HepG2 (cell line): ENCODE data around the gene CHIC2. TPM values are rescaled to one million over a fixed set of nuclear protein-coding genes. Genes with fewer than 3 reads are reported as not detected.

ENCODE experiments used
- ARID2 ChIP-seq: sonication (generic); formaldehyde crosslinking; IDR thresholded peaks from 2 replicates; pipeline ENCODE4 v1.8.1; 2022; ENCODE audit warnings: mild to moderate bottlenecking, missing genetic modification reagents, borderline replicate concordance
- ATF1 ChIP-seq: IDR thresholded peaks from 2 replicates; pipeline ENCODE4 v1.6.1; 2016; ENCODE audit warnings: mild to moderate bottlenecking, control low read depth
- ATF7 ChIP-seq, 2 experiments: fragments of 450-650 bp in 1 of 2; sonication (generic) in 1 of 2; formaldehyde crosslinking in 1 of 2; IDR thresholded peaks; 2 replicates each; pipeline versions ENCODE4 v1.4.0 to v1.6.1; 2016 to 2020; ENCODE audit warnings: antibody characterized with exemption in 1 of 2, mild to moderate bottlenecking in 1 of 2, missing genetic modification reagents in 1 of 2
- BHLHE40 ChIP-seq: IDR thresholded peaks from 2 replicates; pipeline ENCODE4 v1.6.1; 2011; ENCODE audit warnings: low read length, improper control_type of control experiment
- CBX5 ChIP-seq: sonication (generic); formaldehyde crosslinking; IDR thresholded peaks from 2 replicates; pipeline ENCODE4 v1.4.0; 2020; ENCODE audit warnings: missing genetic modification reagents, borderline replicate concordance
- DMAP1 ChIP-seq: IDR thresholded peaks from 2 replicates; pipeline ENCODE4 v1.6.1; 2016
- HNRNPL ChIP-seq: fragments of 200-400 bp; formaldehyde crosslinking; IDR thresholded peaks from 2 replicates; pipeline ENCODE4 v1.6.1; 2017; ENCODE audit warnings: mild to moderate bottlenecking, low read depth, low read length
- HOXA5 ChIP-seq: sonication (generic); formaldehyde crosslinking; IDR thresholded peaks from 2 replicates; pipeline ENCODE4 v1.4.0; 2020; ENCODE audit warnings: missing genetic modification reagents
- NFATC3 ChIP-seq: sonication (generic); formaldehyde crosslinking; IDR thresholded peaks from 2 replicates; pipeline ENCODE4 v1.5.1; 2020; ENCODE audit warnings: mild to moderate bottlenecking, missing genetic modification reagents
- TBX2 ChIP-seq: sonication (generic); formaldehyde crosslinking; IDR thresholded peaks from 2 replicates; pipeline ENCODE4 v1.5.0; 2020; ENCODE audit warnings: missing genetic modification reagents, mild to moderate bottlenecking, borderline replicate concordance
- ZBTB20 ChIP-seq: sonication (generic); formaldehyde crosslinking; IDR thresholded peaks from 2 replicates; pipeline ENCODE4 v1.8.1; 2023; ENCODE audit warnings: missing genetic modification reagents, low read depth, mild to moderate bottlenecking, borderline replicate concordance
- ZBTB38 ChIP-seq: sonication (generic); formaldehyde crosslinking; IDR thresholded peaks from 2 replicates; pipeline ENCODE4 v1.5.1; 2020; ENCODE audit warnings: mild to moderate bottlenecking, missing genetic modification reagents
- ZNF224 ChIP-seq: sonication (generic); formaldehyde crosslinking; IDR thresholded peaks from 2 replicates; pipeline ENCODE4 v1.5.0; 2020; ENCODE audit warnings: mild to moderate bottlenecking, missing genetic modification reagents
- ZNF383 ChIP-seq: sonication (generic); formaldehyde crosslinking; IDR thresholded peaks from 2 replicates; pipeline ENCODE4 v1.4.0; 2020; ENCODE audit warnings: missing genetic modification reagents, mild to moderate bottlenecking, borderline replicate concordance
- ZNF44 ChIP-seq: sonication (generic); formaldehyde crosslinking; IDR thresholded peaks from 2 replicates; pipeline ENCODE4 v1.5.1; 2020; ENCODE audit warnings: mild to moderate bottlenecking, missing genetic modification reagents
- ZNF562 ChIP-seq: sonication (generic); formaldehyde crosslinking; IDR thresholded peaks from 2 replicates; pipeline ENCODE4 v1.8.0; 2022; ENCODE audit warnings: missing genetic modification reagents, borderline replicate concordance
- ZNF567 ChIP-seq: sonication (generic); formaldehyde crosslinking; IDR thresholded peaks from 2 replicates; pipeline ENCODE4 v1.8.1; 2023; ENCODE audit warnings: mild to moderate bottlenecking, missing genetic modification reagents, borderline replicate concordance
- ZSCAN25 ChIP-seq: sonication (generic); formaldehyde crosslinking; IDR thresholded peaks from 2 replicates; pipeline ENCODE4 v1.8.0; 2022; ENCODE audit warnings: mild to moderate bottlenecking, missing genetic modification reagents
- polyA plus RNA-seq, 8 experiments: library from polyadenylated mRNA; depleted of rRNA in 3 of 8; stranded (reverse) in 7 of 8; unstranded in 1 of 8; fragments of >200 nt; fragmentation: Illumina TruSeq in 4 of 8; extraction: Trizol in 4 of 8; gene quantifications; 2 replicates each; pipeline versions ENCODE4 v1.2.1 to v1.2.3, GENCODE V29; 2011 to 2016; ENCODE audit warnings: low read depth in 4 of 8, missing spikeins in 1 of 8, mixed read lengths in 1 of 8; ENCODE audit not compliant: insufficient read depth in 1 of 8
- total RNA-seq, 5 experiments: library from RNA; depleted of rRNA; stranded (reverse); fragments of >200 nt; fragmentation: Illumina TruSeq; extraction: Trizol; gene quantifications; 2 replicates each; pipeline ENCODE4 v1.2.3, GENCODE V29; 2016; ENCODE audit warnings: low read depth in 1 of 5
- TF ChIP-seq, protein P1 (sequence below): sonication (generic); formaldehyde crosslinking; IDR thresholded peaks from 2 replicates; pipeline ENCODE4 v1.4.0; 2020; ENCODE audit warnings: missing genetic modification reagents, borderline replicate concordance
- TF ChIP-seq, protein P2 (sequence below): sonication (generic); formaldehyde crosslinking; IDR thresholded peaks from 2 replicates; pipeline ENCODE4 v1.4.0; 2020; ENCODE audit warnings: missing genetic modification reagents
- TF ChIP-seq, protein P3 (sequence below): sonication (generic); formaldehyde crosslinking; conservative IDR thresholded peaks from 2 replicates; pipeline ENCODE4 v1.4.0; 2020; ENCODE audit warnings: missing genetic modification reagents
- TF ChIP-seq, protein P4 (sequence below): sonication (generic); formaldehyde crosslinking; IDR thresholded peaks from 2 replicates; pipeline ENCODE4 v1.5.1; 2020; ENCODE audit warnings: missing genetic modification reagents, mild to moderate bottlenecking, borderline replicate concordance

Gene CHIC2
- total and polyA plus RNA-seq, 2 of the 13 experiments (the other 11 are each of a cell fraction or from before 2014, with no cell fraction given): 10.0 to 17.2 TPM

DNA sequence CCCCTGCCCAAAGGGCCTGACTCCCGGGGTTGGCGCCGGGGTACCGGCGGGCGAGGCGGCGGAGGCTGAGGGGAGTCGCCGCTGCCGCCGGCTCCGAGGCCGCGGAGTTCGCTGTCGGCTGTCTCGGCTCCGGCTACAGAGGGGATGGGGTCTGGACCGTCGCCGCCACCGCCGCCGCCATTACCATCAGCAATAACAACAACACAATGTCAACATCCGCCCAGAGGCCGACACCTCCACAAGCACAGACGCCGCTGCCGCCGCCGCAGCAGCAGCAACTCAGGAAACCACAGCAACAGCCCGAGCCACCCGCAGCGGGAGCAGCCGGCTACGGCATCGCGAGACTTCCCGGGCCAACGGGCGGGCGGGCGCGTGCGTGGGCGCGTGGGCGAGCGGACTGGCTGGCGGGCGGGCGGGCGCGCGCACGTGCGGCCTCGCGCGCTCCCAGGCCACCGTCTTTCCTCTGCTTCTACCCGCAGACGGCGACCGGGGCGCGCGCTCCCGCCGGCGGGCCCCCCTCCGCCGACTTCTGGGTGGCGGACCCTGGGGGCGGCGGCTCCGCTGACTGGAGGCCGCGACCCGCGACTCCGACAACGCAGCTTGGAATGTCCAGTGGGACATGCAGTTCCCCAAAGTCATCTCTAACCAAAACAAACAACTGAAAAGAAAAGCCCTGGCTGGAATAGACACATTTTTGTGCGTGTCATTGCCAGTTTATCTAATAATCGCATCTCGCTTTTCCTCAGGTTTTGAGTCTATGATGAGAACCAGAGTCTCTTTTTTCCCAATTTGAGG, at the start of gene CHIC2 (continued):
- TF ChIP-seq, protein P1, sequence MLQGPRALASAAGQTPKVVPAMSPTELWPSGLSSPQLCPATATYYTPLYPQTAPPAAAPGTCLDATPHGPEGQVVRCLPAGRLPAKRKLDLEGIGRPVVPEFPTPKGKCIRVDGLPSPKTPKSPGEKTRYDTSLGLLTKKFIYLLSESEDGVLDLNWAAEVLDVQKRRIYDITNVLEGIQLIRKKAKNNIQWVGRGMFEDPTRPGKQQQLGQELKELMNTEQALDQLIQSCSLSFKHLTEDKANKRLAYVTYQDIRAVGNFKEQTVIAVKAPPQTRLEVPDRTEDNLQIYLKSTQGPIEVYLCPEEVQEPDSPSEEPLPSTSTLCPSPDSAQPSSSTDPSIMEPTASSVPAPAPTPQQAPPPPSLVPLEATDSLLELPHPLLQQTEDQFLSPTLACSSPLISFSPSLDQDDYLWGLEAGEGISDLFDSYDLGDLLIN (CRISPR knock-in tag): no peak
- no peak for TF ChIP-seq ATF1 (CRISPR knock-in tag)
- peak; percentile 76 for TF ChIP-seq ARID2 (CRISPR knock-in tag)
- TF ChIP-seq, protein P2, sequence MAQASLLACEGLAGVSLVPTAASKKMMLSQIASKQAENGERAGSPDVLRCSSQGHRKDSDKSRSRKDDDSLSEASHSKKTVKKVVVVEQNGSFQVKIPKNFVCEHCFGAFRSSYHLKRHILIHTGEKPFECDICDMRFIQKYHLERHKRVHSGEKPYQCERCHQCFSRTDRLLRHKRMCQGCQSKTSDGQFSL (CRISPR knock-in tag): no peak
- no peak for TF ChIP-seq ZSCAN25 (CRISPR knock-in tag)
- TF ChIP-seq HNRNPL: 0 out of 2 replicates have a peak, but pooled peaks have one; percentile 7
- peak; percentile 59; the same call in 1 of the 2 replicates for TF ChIP-seq HOXA5 (CRISPR knock-in tag)
- TF ChIP-seq, protein P3, sequence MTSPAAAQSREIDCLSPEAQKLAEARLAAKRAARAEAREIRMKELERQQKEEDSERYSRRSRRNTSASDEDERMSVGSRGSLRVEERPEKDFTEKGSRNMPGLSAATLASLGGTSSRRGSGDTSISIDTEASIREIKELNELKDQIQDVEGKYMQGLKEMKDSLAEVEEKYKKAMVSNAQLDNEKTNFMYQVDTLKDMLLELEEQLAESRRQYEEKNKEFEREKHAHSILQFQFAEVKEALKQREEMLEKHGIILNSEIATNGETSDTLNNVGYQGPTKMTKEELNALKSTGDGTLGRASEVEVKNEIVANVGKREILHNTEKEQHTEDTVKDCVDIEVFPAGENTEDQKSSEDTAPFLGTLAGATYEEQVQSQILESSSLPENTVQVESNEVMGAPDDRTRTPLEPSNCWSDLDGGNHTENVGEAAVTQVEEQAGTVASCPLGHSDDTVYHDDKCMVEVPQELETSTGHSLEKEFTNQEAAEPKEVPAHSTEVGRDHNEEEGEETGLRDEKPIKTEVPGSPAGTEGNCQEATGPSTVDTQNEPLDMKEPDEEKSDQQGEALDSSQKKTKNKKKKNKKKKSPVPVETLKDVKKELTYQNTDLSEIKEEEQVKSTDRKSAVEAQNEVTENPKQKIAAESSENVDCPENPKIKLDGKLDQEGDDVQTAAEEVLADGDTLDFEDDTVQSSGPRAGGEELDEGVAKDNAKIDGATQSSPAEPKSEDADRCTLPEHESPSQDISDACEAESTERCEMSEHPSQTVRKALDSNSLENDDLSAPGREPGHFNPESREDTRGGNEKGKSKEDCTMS (CRISPR knock-in tag): no peak
- TF ChIP-seq ATF7 (IDR thresholded peaks at IDR 0.05): no peak
- no peak for TF ChIP-seq ATF7 (CRISPR knock-in tag; IDR thresholded peaks at IDR 0.05)
- no peak for TF ChIP-seq NFATC3
- no peak for TF ChIP-seq ZBTB20 (CRISPR knock-in tag)
- TF ChIP-seq ZNF44 (CRISPR knock-in tag): no peak
- TF ChIP-seq CBX5 (CRISPR knock-in tag): 0 out of 2 replicates have a peak, but pooled peaks have one; percentile 20
- no peak for TF ChIP-seq ZBTB38 (CRISPR knock-in tag)
- no peak for TF ChIP-seq ZNF383 (CRISPR knock-in tag)
- TF ChIP-seq DMAP1 (CRISPR knock-in tag): no peak
- TF ChIP-seq ZNF224 (CRISPR knock-in tag): no peak
- TF ChIP-seq TBX2 (CRISPR knock-in tag): peak; percentile 77; the same call in 1 of the 2 replicates
- no peak for TF ChIP-seq ZNF562 (CRISPR knock-in tag)
- peak; percentile 46 for TF ChIP-seq BHLHE40
- TF ChIP-seq, protein P4, sequence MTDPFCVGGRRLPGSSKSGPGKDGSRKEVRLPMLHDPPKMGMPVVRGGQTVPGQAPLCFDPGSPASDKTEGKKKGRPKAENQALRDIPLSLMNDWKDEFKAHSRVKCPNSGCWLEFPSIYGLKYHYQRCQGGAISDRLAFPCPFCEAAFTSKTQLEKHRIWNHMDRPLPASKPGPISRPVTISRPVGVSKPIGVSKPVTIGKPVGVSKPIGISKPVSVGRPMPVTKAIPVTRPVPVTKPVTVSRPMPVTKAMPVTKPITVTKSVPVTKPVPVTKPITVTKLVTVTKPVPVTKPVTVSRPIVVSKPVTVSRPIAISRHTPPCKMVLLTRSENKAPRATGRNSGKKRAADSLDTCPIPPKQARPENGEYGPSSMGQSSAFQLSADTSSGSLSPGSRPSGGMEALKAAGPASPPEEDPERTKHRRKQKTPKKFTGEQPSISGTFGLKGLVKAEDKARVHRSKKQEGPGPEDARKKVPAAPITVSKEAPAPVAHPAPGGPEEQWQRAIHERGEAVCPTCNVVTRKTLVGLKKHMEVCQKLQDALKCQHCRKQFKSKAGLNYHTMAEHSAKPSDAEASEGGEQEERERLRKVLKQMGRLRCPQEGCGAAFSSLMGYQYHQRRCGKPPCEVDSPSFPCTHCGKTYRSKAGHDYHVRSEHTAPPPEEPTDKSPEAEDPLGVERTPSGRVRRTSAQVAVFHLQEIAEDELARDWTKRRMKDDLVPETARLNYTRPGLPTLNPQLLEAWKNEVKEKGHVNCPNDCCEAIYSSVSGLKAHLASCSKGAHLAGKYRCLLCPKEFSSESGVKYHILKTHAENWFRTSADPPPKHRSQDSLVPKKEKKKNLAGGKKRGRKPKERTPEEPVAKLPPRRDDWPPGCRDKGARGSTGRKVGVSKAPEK (CRISPR knock-in tag): no peak
- TF ChIP-seq ZNF567 (CRISPR knock-in tag): 0 out of 2 replicates have a peak, but pooled peaks have one; percentile 46
